Measurements from ENCODE around the gene PNLIPRP2.

DNA sequence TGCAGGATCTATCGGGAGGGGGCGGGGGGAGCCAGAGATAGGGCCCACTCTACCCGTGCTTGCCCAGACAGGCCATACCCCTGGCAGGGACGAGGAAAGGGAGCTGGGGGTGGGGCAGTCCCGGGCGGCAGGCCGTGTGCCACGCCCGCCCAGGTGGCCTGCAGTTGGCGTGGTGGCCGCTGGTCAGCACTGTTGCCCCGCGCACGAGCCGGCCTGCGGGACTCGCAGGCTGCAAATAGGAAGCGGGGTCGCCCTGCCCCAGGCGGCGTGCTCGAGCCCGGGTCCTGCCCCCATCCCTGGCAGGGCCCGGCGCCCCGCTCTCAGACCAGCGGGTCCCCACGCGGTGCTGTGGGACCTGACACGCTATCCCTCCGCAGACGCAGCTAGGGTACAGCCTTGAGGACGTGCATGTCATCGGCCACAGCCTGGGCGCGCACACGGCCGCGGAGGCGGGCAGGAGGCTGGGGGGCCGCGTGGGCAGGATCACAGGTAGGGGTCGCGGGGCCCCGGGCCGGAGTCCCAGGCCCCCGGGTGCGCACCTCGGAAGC is 6.7 kb downstream of the PNLIPRP2 start:
- TF ChIP-seq, protein P1, sequence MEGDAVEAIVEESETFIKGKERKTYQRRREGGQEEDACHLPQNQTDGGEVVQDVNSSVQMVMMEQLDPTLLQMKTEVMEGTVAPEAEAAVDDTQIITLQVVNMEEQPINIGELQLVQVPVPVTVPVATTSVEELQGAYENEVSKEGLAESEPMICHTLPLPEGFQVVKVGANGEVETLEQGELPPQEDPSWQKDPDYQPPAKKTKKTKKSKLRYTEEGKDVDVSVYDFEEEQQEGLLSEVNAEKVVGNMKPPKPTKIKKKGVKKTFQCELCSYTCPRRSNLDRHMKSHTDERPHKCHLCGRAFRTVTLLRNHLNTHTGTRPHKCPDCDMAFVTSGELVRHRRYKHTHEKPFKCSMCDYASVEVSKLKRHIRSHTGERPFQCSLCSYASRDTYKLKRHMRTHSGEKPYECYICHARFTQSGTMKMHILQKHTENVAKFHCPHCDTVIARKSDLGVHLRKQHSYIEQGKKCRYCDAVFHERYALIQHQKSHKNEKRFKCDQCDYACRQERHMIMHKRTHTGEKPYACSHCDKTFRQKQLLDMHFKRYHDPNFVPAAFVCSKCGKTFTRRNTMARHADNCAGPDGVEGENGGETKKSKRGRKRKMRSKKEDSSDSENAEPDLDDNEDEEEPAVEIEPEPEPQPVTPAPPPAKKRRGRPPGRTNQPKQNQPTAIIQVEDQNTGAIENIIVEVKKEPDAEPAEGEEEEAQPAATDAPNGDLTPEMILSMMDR (IDR thresholded peaks at IDR 0.05; ENCODE audit: borderline replicate concordance, extremely low read depth, low read length, poor library complexity, severe bottlenecking), result no peak
- TF ChIP-seq EZH2 (IDR thresholded peaks at IDR 0.05; ENCODE audit: borderline replicate concordance, low read depth, low read length, severe bottlenecking), result no peak
